Mesenchymal stem cell (in vitro differentiated cells and primary cell): ENCODE data around the gene MED12L.
A peak's percentile ranks its signal among the peaks of the same experiment; 100 is the strongest.

Experiments
- DNase-seq: peaks from one replicate; pipeline ENCODE4 v3.0.0-alpha.2; 2013
- H2AFZ ChIP-seq: one replicate; pipeline ENCODE4 v1.6.1; 2013; ENCODE audit warnings: low read depth, mild to moderate bottlenecking, control low read depth, inconsistent platforms, low read length, moderate library complexity
- H2AK5ac ChIP-seq: 2 replicates; pipeline ENCODE4 v1.6.1; 2013; ENCODE audit warnings: low read length, moderate library complexity, mild to moderate bottlenecking, inconsistent platforms; ENCODE audit not compliant: severe bottlenecking
- H2BK120ac ChIP-seq: one replicate; pipeline ENCODE4 v1.6.1; 2013; ENCODE audit warnings: low read depth, mild to moderate bottlenecking, inconsistent platforms, low read length, moderate library complexity
- H2BK12ac ChIP-seq, 2 experiments: one replicate each; pipeline ENCODE4 v1.6.1; 2013; ENCODE audit warnings: inconsistent platforms in 2 of 2, low read length in 2 of 2, mild to moderate bottlenecking in 2 of 2, moderate library complexity in 2 of 2, control low read depth in 1 of 2
- H2BK15ac ChIP-seq: one replicate; pipeline ENCODE4 v1.6.1; 2013; ENCODE audit warnings: mild to moderate bottlenecking, low read depth, inconsistent platforms; ENCODE audit not compliant: poor library complexity, severe bottlenecking
- H2BK5ac ChIP-seq: 2 replicates; pipeline ENCODE4 v1.6.1; 2013; ENCODE audit warnings: low read depth, mild to moderate bottlenecking, low read length, control low read depth, inconsistent platforms; ENCODE audit not compliant: poor library complexity, severe bottlenecking
- H3K14ac ChIP-seq, 2 experiments: one replicate each; pipeline ENCODE4 v1.6.1; 2013; ENCODE audit warnings: inconsistent platforms in 2 of 2, low read length in 2 of 2, control low read depth in 1 of 2, mild to moderate bottlenecking in 1 of 2, moderate library complexity in 1 of 2
- H3K18ac ChIP-seq, 2 experiments: one replicate each; pipeline ENCODE4 v1.6.1; 2013; ENCODE audit warnings: inconsistent platforms in 2 of 2, low read length in 2 of 2, control low read depth in 1 of 2, low read depth in 1 of 2, mild to moderate bottlenecking in 1 of 2
- H3K23ac ChIP-seq, 2 experiments: one replicate each; pipeline ENCODE4 v1.6.1; 2013; ENCODE audit warnings: inconsistent platforms in 2 of 2, low read length in 2 of 2, mild to moderate bottlenecking in 2 of 2, moderate library complexity in 2 of 2, control low read depth in 1 of 2
- H3K27ac ChIP-seq: 2 replicates; pipeline ENCODE4 v1.5.1; 2013; ENCODE audit warnings: mild to moderate bottlenecking, moderate library complexity, low read length, control low read depth, inconsistent platforms; ENCODE audit not compliant: poor library complexity, severe bottlenecking
- H3K27me3 ChIP-seq, 2 experiments: 2 replicates each; pipeline versions ENCODE4 v1.6.1 to v1.7.0; 2013; ENCODE audit warnings: low read length in 2 of 2, mild to moderate bottlenecking in 2 of 2, moderate library complexity in 2 of 2, control low read depth in 1 of 2, inconsistent platforms in 1 of 2; ENCODE audit not compliant: control insufficient read depth in 1 of 2, insufficient read depth in 1 of 2
- H3K36me3 ChIP-seq, 2 experiments: 2 replicates each; pipeline versions ENCODE4 v1.6.1 to v1.7.0; 2013; ENCODE audit warnings: low read length in 2 of 2, control low read depth in 1 of 2, inconsistent platforms in 1 of 2, low read depth in 1 of 2, mild to moderate bottlenecking in 1 of 2; ENCODE audit not compliant: insufficient read depth in 2 of 2, control insufficient read depth in 1 of 2
- H3K4ac ChIP-seq, 2 experiments: one replicate each; pipeline ENCODE4 v1.6.1; 2013; ENCODE audit warnings: inconsistent platforms in 2 of 2, low read length in 2 of 2, mild to moderate bottlenecking in 2 of 2, moderate library complexity in 2 of 2, control low read depth in 1 of 2, low read depth in 1 of 2
- H3K4me1 ChIP-seq: 2 replicates; pipeline ENCODE4 v1.6.1; 2013; ENCODE audit warnings: low read depth, low read length, control low read depth; ENCODE audit not compliant: control insufficient read depth, insufficient read depth
- H3K4me2 ChIP-seq: 2 replicates; pipeline ENCODE4 v1.6.1; 2013; ENCODE audit warnings: low read length, mild to moderate bottlenecking, inconsistent platforms; ENCODE audit not compliant: poor library complexity, severe bottlenecking
- H3K4me3 ChIP-seq, 2 experiments: 2 replicates each; pipeline versions ENCODE4 v1.5.1 to v1.7.0; 2013; ENCODE audit warnings: low read length in 2 of 2, mild to moderate bottlenecking in 2 of 2, control low read depth in 1 of 2, low read depth in 1 of 2; ENCODE audit not compliant: insufficient read depth in 1 of 2
- H3K79me1 ChIP-seq: replicated peaks from 2 replicates; pipeline ENCODE4 v1.6.1; 2013; ENCODE audit warnings: mild to moderate bottlenecking, control low read depth, low read length, inconsistent platforms; ENCODE audit not compliant: poor library complexity, severe bottlenecking
- H3K9ac ChIP-seq: 2 replicates; pipeline ENCODE4 v1.7.0; 2013; ENCODE audit warnings: mild to moderate bottlenecking, low read length, moderate library complexity
- H3K9me3 ChIP-seq: 2 replicates; pipeline ENCODE4 v1.7.0; 2013; ENCODE audit warnings: mild to moderate bottlenecking, low read length; ENCODE audit not compliant: control insufficient read depth
- H4K8ac ChIP-seq: one replicate; pipeline ENCODE4 v1.6.1; 2013; ENCODE audit warnings: inconsistent platforms, mild to moderate bottlenecking, low read length, moderate library complexity
- H4K91ac ChIP-seq: one replicate; pipeline ENCODE4 v1.6.1; 2013; ENCODE audit warnings: mild to moderate bottlenecking, low read length, inconsistent platforms
- WGBS: methylation state at CpG from one replicate; pipeline ENCODE4 v1.1.7; 2013; ENCODE audit warnings: mixed read lengths; 5-methylcytosine and 5-hydroxymethylcytosine counted together

MED12L gene

GRCh38 chr3:151106311-151106710, 20.8 kb downstream of the MED12L start:
- no peak overlapping the region for H3K14ac ChIP-seq
- no peak overlapping the region for H3K4me3 ChIP-seq
- no peak overlapping the region for H2BK12ac ChIP-seq
- H3K4me2 ChIP-seq: no peak overlapping the region
- no peak overlapping the region for H2AK5ac ChIP-seq
- H3K9me3 ChIP-seq: peaks cover 5% of the 10 kb centered on the region
- H4K8ac ChIP-seq: no peak overlapping the region
- H2BK15ac ChIP-seq: no peak overlapping the region
- H3K4me1 ChIP-seq: peaks cover 1% of the 10 kb centered on the region
- no peak for DNase-seq
- H2AFZ ChIP-seq: no peak overlapping the region
- H3K23ac ChIP-seq: no peak overlapping the region
- no peak overlapping the region for H3K4ac ChIP-seq
- no peak overlapping the region for H3K9ac ChIP-seq
- no peak overlapping the region for H2BK120ac ChIP-seq
- H4K91ac ChIP-seq: no peak overlapping the region
- H2BK5ac ChIP-seq: no peak overlapping the region
- H3K36me3 ChIP-seq: no peaks in the 10 kb centered on the region
- H3K27ac ChIP-seq: no peak overlapping the region
- H3K27me3 ChIP-seq: peaks cover 7 to 58% of the 10 kb centered on the region in 2 experiments
- WGBS: 90% methylated on average over 2 of the region's 2 CpGs
- H3K79me1 ChIP-seq: peaks cover 6% of the 10 kb centered on the region
- H3K18ac ChIP-seq: no peak overlapping the region

- DNase-seq: no peak
- Histone ChIP-seq H3K27ac (no peak overlapping the region), H3K4me2 (no peak overlapping the region), H4K91ac (no peak overlapping the region), H3K4ac (no peak overlapping the region), H3K18ac (no peak overlapping the region), H3K9ac (no peak overlapping the region), H2BK5ac (no peak overlapping the region), H4K8ac (no peak overlapping the region), H2AK5ac (no peak overlapping the region), H2BK15ac (no peak overlapping the region), H3K4me3 (no peak overlapping the region), H3K36me3 (no peaks in the 10 kb centered on the region), H3K23ac (no peak overlapping the region), H2BK120ac (no peak overlapping the region), H2AFZ (no peak overlapping the region), H3K79me1 (peaks cover 6% of the 10 kb centered on the region), H2BK12ac (no peak overlapping the region), H3K9me3 (peaks cover 5% of the 10 kb centered on the region), H3K27me3 (peaks cover 7 to 50% of the 10 kb centered on the region in 2 experiments), H3K14ac (no peak overlapping the region), H3K4me1 (peaks cover 1% of the 10 kb centered on the region)
- 86% methylated on average over 3 of the region's 4 CpGs for WGBS
These were observed 21.7 kb downstream of the MED12L start for GRCh38 chr3:151107177-151107576.

- DNase-seq: peak; percentile 1
- H4K8ac ChIP-seq: no peak overlapping the region
- no peak overlapping the region for H2BK15ac ChIP-seq
- H3K18ac ChIP-seq: no peak overlapping the region
- H3K4me1 ChIP-seq: peaks cover 1% of the 10 kb centered on the region
- H3K14ac ChIP-seq: no peak overlapping the region
- H3K9ac ChIP-seq: no peak overlapping the region
- no peak overlapping the region for H2AFZ ChIP-seq
- H3K79me1 ChIP-seq: peaks cover 6% of the 10 kb centered on the region
- H3K36me3 ChIP-seq: no peaks in the 10 kb centered on the region
- no peak overlapping the region for H2BK5ac ChIP-seq
- H3K4me3 ChIP-seq: no peak overlapping the region
- no peak overlapping the region for H4K91ac ChIP-seq
- peaks cover 5% of the 10 kb centered on the region for H3K9me3 ChIP-seq
- WGBS: 59% methylated on average over 5 of the region's 5 CpGs
- H2AK5ac ChIP-seq: no peak overlapping the region
- H3K27ac ChIP-seq: no peak overlapping the region
- H2BK120ac ChIP-seq: no peak overlapping the region
- H2BK12ac ChIP-seq: no peak overlapping the region
- no peak overlapping the region for H3K4ac ChIP-seq
- H3K4me2 ChIP-seq: no peak overlapping the region
- H3K23ac ChIP-seq: no peak overlapping the region
- peaks cover 7 to 45% of the 10 kb centered on the region in 2 experiments for H3K27me3 ChIP-seq
These were observed 22.2 kb downstream of the MED12L start for GRCh38 chr3:151107701-151108100.

DNA sequence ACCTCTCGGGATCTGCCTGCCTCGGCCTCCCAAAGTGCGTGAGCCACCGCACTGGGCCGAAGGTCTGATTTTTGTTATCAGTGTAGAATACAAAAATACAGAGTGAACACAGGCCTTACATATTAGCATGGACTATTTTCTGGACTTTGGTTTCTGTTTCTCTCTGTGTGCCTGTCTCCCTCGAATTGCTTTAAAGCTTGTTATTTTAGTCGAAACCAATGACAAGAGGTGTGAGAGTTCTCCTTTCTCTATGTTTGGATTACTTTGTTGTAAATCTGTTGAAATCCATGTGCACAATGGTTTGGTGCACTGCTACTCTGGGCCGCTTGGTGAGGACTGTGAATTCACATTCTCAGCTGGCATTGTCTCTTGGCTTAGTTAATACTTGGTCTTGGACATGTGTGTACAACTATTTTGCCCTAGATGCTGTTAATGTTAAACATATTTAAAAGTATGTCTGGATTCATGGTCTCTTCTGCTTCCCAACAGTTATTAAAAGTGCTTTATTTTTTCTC, 23.9 kb downstream of the MED12L start:
- Histone ChIP-seq H3K36me3 (no peaks in the 10 kb centered on the region), H3K4me2 (no peak overlapping the region), H2BK12ac (no peak overlapping the region), H4K91ac (no peak overlapping the region), H2BK120ac (no peak overlapping the region), H3K79me1 (peaks cover 8% of the 10 kb centered on the region), H2AK5ac (no peak overlapping the region), H4K8ac (no peak overlapping the region), H2BK15ac (no peak overlapping the region), H3K27me3 (peaks cover 7 to 30% of the 10 kb centered on the region in 2 experiments), H2AFZ (no peak overlapping the region), H3K4me3 (no peak overlapping the region), H3K18ac (no peak overlapping the region), H3K9me3 (peaks cover 5% of the 10 kb centered on the region), H2BK5ac (no peak overlapping the region), H3K4me1 (peaks cover 1% of the 10 kb centered on the region), H3K27ac (no peak overlapping the region), H3K9ac (no peak overlapping the region), H3K23ac (no peak overlapping the region), H3K14ac (no peak overlapping the region), H3K4ac (no peak overlapping the region)
- 91% methylated on average over 8 of the region's 8 CpGs for WGBS
- DNase-seq: no peak
